ENCODE results near the gene ATP6V0E2.

ATP6V0E2 gene

GRCh38 chr7:149855361-149856305 lies 18.1 kb upstream of the ATP6V0E2 start:
- no peak overlapping the region for H3K4me3 ChIP-seq (ENCODE audit: low read depth, low read length)
- peak; percentile 90 for DNase-seq (ENCODE audit: low read depth)
- in situ Hi-C loops (cut with HindIII; ENCODE audit: low sequenced_read_pairs) = no loop called here
- no peak for TF ChIP-seq CTCF (IDR thresholded peaks at IDR 0.05; ENCODE audit: low read depth, low read length, missing control alignments)

DNA sequence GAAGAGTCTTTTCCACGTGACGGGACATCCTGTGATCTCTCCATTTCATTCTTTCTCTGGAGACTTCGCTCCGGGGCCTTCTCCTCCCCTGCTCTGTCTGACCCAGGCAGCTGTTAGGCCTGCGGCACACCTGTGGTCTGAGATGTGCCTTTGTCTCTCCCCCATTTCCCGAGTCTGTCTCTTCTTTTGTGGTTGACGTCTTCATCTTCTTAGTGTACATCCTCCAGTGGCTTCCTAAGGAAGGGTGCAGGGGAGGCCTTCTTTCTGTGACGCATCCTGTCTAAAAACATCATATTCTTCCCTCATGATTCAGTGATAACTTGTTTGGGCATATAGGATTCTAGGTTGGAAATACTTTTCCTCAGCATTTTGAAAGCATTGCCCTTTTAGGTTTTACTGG lies 17.2 kb upstream of the ATP6V0E2 start:
- TF ChIP-seq CTCF (IDR thresholded peaks at IDR 0.05; ENCODE audit: low read depth, low read length, missing control alignments) = no peak
- H3K4me3 ChIP-seq (ENCODE audit: low read depth, low read length) = no peak overlapping the region
- DNase-seq (ENCODE audit: low read depth) = no peak
- in situ Hi-C loops (cut with HindIII; ENCODE audit: low sequenced_read_pairs) = no loop called here

- in situ Hi-C loops (cut with HindIII; ENCODE audit: low sequenced_read_pairs) = no loop called here
- no peak for DNase-seq (ENCODE audit: low read depth)
- TF ChIP-seq CTCF (IDR thresholded peaks at IDR 0.05; ENCODE audit: low read depth, low read length, missing control alignments) = no peak
- no peak overlapping the region for H3K4me3 ChIP-seq (ENCODE audit: low read depth, low read length)
Measured at GRCh38 chr7:149859369-149859768, 14.4 kb upstream of the ATP6V0E2 start.

DNA sequence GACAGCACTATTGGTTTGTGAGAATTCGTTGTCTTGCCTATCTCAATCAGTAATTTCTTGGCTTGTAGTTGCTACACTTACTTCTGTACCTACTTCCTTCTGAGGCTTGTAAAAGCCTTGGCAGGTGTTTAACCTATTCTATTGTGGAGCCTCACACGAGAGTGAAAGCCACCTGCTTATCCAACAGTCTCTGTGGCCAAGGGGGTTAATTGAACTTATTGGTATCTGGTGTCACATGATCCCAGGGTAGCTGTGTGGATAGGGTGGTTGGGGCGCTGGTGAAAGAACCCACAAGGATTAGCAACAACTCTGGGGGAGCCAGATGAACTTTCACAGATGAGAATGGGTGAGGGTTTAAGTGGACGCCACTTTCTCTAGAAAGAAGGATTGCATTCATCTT lies 13.9 kb upstream of the ATP6V0E2 start:
- in situ Hi-C loops (cut with HindIII; ENCODE audit: low sequenced_read_pairs) = no loop called here
- DNase-seq (ENCODE audit: low read depth) = no peak
- TF ChIP-seq CTCF (IDR thresholded peaks at IDR 0.05; ENCODE audit: low read depth, low read length, missing control alignments) = no peak
- H3K4me3 ChIP-seq (ENCODE audit: low read depth, low read length) = no peak overlapping the region

DNA sequence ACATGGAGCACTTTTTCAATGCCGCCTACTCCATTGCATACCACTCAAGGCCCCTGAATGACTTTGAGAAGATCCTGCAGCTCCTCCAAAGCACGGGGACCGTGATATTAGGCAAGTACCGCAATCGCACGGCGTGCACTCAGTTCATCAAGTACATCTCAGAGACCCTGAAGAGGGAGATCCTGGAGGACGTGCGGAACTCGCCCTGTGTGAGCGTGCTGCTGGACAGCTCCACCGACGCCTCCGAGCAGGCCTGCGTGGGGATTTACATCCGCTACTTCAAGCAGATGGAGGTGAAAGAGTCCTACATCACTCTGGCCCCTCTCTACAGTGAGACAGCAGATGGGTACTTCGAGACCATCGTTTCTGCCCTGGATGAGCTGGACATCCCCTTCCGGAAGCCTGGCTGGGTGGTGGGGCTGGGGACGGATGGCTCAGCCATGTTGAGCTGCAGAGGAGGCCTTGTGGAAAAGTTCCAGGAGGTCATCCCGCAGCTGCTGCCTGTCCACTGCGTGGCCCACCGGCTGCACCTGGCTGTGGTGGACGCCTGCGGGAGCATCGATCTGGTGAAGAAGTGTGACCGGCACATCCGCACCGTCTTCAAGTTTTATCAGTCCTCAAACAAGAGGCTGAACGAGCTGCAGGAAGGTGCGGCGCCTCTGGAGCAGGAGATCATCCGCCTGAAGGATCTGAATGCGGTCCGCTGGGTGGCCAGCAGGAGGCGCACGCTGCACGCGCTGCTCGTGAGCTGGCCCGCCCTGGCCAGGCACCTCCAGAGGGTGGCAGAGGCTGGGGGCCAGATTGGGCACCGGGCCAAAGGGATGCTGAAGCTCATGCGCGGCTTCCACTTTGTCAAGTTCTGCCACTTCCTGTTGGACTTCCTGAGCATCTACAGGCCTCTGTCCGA lies 12.7 kb upstream of the ATP6V0E2 start:
- no peak overlapping the region for H3K4me3 ChIP-seq (ENCODE audit: low read depth, low read length)
- DNase-seq (ENCODE audit: low read depth) = no peak
- in situ Hi-C loops (cut with HindIII; ENCODE audit: low sequenced_read_pairs) = no loop called here
- peak; percentile 32 for TF ChIP-seq CTCF (IDR thresholded peaks at IDR 0.05; ENCODE audit: low read depth, low read length, missing control alignments)

DNA sequence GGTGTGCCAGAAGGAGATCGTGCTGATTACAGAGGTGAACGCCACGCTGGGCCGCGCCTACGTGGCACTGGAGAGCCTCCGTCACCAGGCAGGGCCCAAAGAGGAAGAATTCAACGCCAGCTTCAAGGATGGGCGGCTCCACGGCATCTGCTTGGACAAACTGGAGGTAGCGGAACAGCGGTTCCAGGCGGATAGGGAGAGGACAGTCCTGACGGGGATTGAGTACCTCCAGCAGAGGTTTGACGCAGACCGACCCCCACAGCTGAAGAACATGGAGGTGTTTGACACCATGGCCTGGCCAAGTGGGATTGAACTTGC lies 12.1 kb upstream of the ATP6V0E2 start:
- in situ Hi-C loops (cut with HindIII; ENCODE audit: low sequenced_read_pairs) = no loop called here

More for the DNA sequence above, 12.1 kb upstream of the ATP6V0E2 start:
- TF ChIP-seq CTCF (IDR thresholded peaks at IDR 0.05; ENCODE audit: low read depth, low read length, missing control alignments) = no peak
- H3K4me3 ChIP-seq (ENCODE audit: low read depth, low read length) = no peak overlapping the region
- no peak for DNase-seq (ENCODE audit: low read depth)
